RWPE1 (cell line): ENCODE measurements around the gene TMEM123.

Experiments
- CTCF ChIA-PET: fragments of 350-600 bp; sonication (Branson Sonifier 250); formaldehyde crosslinking; extraction: SDS; loops from one replicate; lab custom pipeline; 2021; lab: Yijun Ruan, JAX
- POLR2A ChIA-PET: fragments of 400-600 bp; formaldehyde crosslinking; extraction: SDS; loops from one replicate; lab custom pipeline; 2020; ENCODE audit warnings: antibody characterized with exemption; ENCODE audit not compliant: low non-redundant PET; lab: Yijun Ruan, JAX
- DNase-seq: peaks from one replicate; pipeline ENCODE4 v3.0.0; 2012; ENCODE audit warnings: low spot score
- H3K27ac ChIP-seq: fragments of 450-650 bp; 2 replicates; pipeline ENCODE4 v1.5.1; 2017
- CTCF ChIP-seq: fragments of 450-650 bp; conservative IDR thresholded peaks from 2 replicates; pipeline ENCODE4 v1.5.1; 2017; ENCODE audit warnings: low read depth, mild to moderate bottlenecking

The TMEM123 gene

GRCh38 chr11:102391549-102392237 is 60.9 kb downstream of the TMEM123 start:
- ChIA-PET POLR2A (no interaction called here), CTCF (interaction anchor here (1.6 to 2.5 kb wide), 4 partner anchors 18 to 221 kb away, joined by 4 to 18 read pairs (median 6); no protein-coding TSS in a partner anchor)
- no peak for TF ChIP-seq CTCF

GRCh38 chr11:102390667-102391465 is 61.7 kb downstream of the TMEM123 start:
- TF ChIP-seq CTCF, result peak; percentile 79
- DNase-seq, result peak; percentile 39
- ChIA-PET POLR2A (no interaction called here), CTCF (interaction anchor here (0.7 to 2.5 kb wide), 9 partner anchors 17 to 222 kb away, joined by 3 to 18 read pairs (median 5); no protein-coding TSS in a partner anchor)
- no peak overlapping the region for H3K27ac ChIP-seq

More at GRCh38 chr11:102391549-102392237, 60.9 kb downstream of the TMEM123 start:
- H3K27ac ChIP-seq, result no peak overlapping the region
- DNase-seq, result no peak

DNA sequence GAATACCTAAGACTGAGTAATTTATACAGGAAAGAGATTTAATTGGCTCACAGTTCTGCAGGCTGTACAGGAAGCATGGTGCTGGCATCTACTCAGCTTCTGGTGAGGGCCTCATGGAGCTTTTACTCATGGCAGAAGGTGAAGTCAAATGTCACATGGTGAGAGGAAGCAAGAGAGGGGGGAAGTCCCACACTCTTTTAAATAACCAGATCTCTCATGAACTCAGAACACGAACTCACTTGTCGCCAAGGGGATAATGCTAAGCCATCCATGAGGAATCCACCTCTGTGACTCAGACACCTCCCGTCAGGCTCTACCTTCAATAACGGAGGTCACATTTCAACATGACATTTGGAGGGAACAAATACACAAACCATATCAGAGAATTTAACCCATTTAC is 63.3 kb downstream of the TMEM123 start:
- POLR2A ChIA-PET, result interaction anchor here (0.6 kb wide), 1 partner anchor 136 kb away, joined by 7 read pairs; no protein-coding TSS in a partner anchor
- no peak for TF ChIP-seq CTCF
- no peak overlapping the region for H3K27ac ChIP-seq
- CTCF ChIA-PET, result interaction anchor here (2.5 kb wide), 1 partner anchor 224 kb away, joined by 18 read pairs; no protein-coding TSS in a partner anchor
- DNase-seq, result no peak

- TF ChIP-seq CTCF, result no peak
- DNase-seq, result no peak
- ChIA-PET POLR2A (no interaction called here), CTCF (interaction anchor here (0.9 kb wide), 1 partner anchor 45 kb away, joined by 5 read pairs; no protein-coding TSS in a partner anchor)
- no peak overlapping the region for H3K27ac ChIP-seq
Measured at GRCh38 chr11:102387043-102387781, 65.4 kb downstream of the TMEM123 start.

GRCh38 chr11:102386136-102386734 is 66.3 kb downstream of the TMEM123 start:
- H3K27ac ChIP-seq, result no peak overlapping the region
- ChIA-PET POLR2A (no interaction called here), CTCF (interaction anchor here (0.8 kb wide), 1 partner anchor 178 kb away, joined by 3 read pairs; no protein-coding TSS in a partner anchor)
- no peak for TF ChIP-seq CTCF
- no peak for DNase-seq
